ENCODE results near the gene RNF208.

GRCh38 chr9:137251194-137251461 lies 29.1 kb upstream of the RNF208 start, which contains the start of gene STPG3:
- TF ChIP-seq USF1 (IDR thresholded peaks at IDR 0.05) = no peak
- TF ChIP-seq REST (IDR thresholded peaks at IDR 0.05; ENCODE audit: low read depth) = no peak
- no peak for TF ChIP-seq CEBPB (IDR thresholded peaks at IDR 0.05)
- no peak for TF ChIP-seq EP300 (IDR thresholded peaks at IDR 0.05; ENCODE audit: borderline replicate concordance)
- no peak for TF ChIP-seq FOXM1 (IDR thresholded peaks at IDR 0.05; ENCODE audit: borderline replicate concordance, low read depth)
- no peak for TF ChIP-seq YY1 (IDR thresholded peaks at IDR 0.05; ENCODE audit: low read depth)
- TF ChIP-seq MAX (IDR thresholded peaks at IDR 0.05) = no peak
- no peak for TF ChIP-seq CREB1 (IDR thresholded peaks at IDR 0.05; ENCODE audit: low read depth)
